Activated T-cell treated with anti-CD3 and anti-CD28 coated beads for 4 hours (primary cell): Measurements from ENCODE around the gene SLC16A2.
"Not testable (repeated sequence)": the region's sequence is repeated elsewhere in the genome, so short reads cannot be mapped to it uniquely, and the experiment has no call there.

Experiments used
- DNase-seq: peaks from one replicate; pipeline ENCODE4 v3.0.0-alpha.2; 2020

Gene SLC16A2

DNA sequence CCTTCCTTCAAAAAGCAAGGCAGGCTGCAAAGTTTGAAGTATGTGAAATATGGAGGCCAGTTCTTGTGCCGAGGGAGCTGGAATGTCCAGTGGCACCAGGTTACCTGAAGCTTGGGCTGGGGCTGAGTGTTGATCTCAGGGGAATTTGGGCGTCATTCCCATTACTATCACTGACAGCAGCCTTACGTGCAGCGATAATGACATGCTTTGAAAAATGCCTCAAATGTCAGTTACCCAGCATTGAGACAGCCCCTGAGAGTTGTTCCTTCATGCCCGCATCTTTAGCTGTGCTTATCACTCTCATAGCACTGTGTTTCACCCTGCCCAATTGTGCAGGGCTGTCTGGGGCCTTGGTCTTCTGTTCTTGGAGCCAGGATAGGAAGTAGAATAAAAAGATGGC, 27.4 kb downstream of the SLC16A2 start:
- no peak for DNase-seq

GRCh38 chrX:74449322-74449936, 28.1 kb downstream of the SLC16A2 start:
- no peak for DNase-seq

DNA sequence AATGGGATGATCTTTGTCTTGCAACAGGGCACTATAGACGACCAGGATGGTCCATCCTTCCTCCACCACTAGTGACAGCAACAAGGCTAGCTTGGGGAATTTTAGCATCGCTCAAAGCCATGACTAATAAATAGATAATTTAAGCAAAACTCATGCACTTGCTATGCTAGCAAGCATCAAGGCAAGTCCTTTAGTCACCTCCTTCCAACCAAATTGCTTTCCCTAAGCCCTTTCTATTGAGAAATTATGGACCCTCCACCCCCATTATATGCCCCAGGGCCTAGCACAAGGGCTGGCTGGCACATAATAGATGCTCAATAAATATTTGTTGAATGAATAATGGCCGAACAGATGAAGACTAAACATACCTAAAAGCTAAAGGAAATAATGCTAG, 28.6 kb downstream of the SLC16A2 start:
- no peak for DNase-seq

- no peak for DNase-seq
Observed at GRCh38 chrX:74450803-74451449, 29.6 kb downstream of the SLC16A2 start.

DNA sequence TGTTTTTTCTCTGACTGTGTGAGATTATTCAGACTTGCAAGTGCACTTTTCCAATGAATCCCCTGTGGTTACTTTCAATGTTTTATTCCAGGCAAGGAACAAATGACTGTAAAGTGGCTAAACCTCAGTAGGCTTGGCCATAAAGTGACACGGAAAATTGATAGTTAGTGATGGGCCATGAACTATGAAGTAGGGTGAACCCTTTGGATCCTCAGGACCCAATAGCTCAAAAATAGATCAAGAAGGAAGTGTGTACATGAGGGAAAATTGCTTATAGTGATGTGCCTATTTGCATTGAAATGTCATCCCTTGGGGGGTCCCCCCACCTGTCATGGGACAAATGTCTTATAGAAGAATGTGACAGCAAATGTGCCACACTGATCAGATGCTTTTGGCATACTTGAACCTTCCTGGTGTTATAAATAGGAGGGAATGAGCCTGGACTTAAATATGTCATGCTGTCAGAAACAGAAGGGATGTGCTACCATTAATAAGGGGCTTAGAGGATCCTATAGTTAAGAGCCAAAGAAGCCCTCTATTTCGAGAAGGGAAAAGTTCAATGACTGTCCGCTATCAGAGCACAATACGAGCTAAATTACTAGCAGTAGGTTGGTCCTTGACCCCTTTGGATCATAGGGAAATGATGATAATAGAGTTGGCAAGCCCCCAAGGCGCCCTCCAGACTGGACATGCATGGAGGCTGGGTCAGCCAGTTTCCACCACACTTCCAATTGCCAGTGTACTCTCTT, 30.3 kb downstream of the SLC16A2 start:
- DNase-seq, result no peak

DNA sequence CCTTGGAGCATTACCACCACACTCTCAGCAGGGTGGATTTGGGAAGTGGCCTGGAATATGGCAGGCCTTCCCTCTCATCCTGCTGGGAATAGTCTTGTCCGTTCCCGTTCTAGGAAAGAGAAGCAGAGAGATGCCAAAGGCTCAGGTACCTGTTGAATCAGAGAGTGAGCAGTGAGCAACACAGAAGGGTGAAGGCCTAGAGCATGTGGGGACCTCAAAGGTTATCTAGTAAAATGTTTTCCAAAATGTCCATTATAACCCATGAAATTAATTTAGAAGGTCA, 30.8 kb downstream of the SLC16A2 start:
- DNase-seq, result no peak

GRCh38 chrX:74453178-74453577, 31.9 kb downstream of the SLC16A2 start:
- no peak for DNase-seq

DNA sequence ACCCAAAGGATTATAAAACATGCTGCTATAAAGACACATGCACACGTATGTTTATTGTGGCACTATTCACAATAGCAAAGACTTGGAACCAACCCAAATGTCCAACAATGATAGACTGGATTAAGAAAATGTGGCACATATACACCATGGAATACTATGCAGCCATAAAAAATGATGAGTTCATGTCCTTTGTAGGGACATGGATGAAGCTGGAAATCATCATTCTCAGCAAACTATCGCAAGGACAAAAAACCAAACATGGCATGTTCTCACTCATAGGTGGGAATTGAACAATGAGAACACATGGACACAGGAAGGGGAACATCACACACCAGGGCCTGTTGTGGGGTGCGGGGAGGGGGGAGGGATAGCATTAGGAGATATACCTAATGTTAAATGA, 32.9 kb downstream of the SLC16A2 start:
- DNase-seq, result not testable (repeated sequence)

DNA sequence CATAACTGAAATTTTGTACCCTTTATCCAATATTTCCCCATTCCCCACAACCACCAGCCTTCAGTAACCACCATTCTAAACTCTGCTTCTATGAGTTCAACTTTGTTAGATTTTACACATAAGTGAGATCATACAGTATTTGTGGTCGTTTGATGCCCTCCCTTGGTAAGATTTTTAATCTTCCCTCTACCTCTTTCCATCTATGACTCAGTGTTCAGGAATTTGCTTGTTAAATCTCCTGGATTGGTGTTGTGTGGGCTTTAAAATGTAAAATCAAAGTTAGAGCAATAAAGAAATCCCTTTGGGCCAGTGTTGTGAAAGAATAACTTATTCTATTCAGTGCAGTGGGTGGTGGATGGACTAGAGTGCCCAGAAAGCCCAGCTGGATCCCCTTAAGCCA, 37.4 kb downstream of the SLC16A2 start:
- no peak for DNase-seq

DNA sequence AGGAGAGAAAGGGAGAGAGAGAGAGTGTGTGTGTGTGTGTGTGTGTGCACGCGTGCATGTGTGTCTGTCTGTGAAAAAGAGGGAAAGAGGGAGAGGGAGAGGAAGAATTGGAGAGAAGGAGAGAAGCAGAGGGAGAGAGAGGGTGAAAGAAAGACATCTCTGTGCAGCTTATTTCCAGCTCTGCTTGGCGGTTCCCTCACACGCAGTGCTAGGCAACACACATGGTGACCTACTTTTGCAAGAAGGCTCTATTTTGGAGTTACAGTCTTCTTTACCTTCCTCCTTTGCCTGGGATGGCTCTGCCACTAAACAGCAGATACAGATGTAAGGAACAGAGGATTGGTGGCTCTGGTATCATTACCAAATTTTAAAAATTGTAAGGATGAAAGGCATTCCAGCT, 40.1 kb downstream of the SLC16A2 start:
- DNase-seq, result no peak

GRCh38 chrX:74464722-74465121, 43.4 kb downstream of the SLC16A2 start:
- no peak for DNase-seq

GRCh38 chrX:74465424-74465823, 44.1 kb downstream of the SLC16A2 start:
- no peak for DNase-seq

- no peak for DNase-seq
Observed at GRCh38 chrX:74467656-74468055, 46.4 kb downstream of the SLC16A2 start.

DNA sequence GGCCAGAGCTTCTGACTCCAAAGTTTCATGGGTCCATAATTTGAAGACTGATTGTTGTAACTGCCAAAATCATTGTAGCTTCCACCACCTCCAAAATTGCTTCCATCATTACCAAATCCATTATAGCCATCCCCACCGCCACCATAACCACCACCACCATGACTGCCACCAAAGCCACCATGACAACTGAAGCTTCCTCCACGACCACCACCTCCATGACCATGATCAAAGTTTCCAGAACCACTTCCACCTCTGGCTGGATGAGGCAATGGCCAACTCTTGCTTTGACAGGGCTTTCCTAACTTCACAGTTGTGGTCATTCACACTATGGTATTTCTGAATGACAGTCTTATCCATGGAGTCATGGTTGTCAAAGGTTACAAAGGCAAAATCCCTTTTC, 51.8 kb downstream of the SLC16A2 start:
- not testable (repeated sequence) for DNase-seq

GRCh38 chrX:74490247-74490646, 69.0 kb downstream of the SLC16A2 start:
- DNase-seq, result no peak

DNA sequence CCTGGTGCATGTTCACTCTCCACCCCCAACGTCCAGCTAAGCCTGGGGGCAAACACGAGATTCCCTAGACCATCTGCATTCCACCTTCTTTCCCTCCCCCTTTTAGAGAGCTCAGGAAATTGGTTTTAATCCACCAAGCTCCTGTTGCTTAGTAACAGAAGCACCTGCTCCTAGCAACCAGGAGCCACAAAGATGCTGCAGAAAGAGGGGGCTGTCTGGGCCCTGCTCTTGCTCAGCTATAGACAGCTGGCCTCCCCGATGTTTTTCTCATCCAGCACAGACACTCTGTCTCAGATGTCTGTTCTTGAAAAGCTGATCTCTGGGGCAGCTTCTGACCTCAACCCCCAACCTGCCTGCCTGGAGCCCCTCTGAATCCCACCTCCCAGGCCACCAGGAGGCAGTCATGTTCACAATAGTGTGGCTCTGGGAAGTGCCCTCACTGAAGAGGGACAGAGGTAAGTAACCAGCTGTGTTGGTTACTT, 71.5 kb downstream of the SLC16A2 start:
- DNase-seq, result peak; percentile 1

- DNase-seq, result no peak
Observed at GRCh38 chrX:74493806-74494205, 72.5 kb downstream of the SLC16A2 start.

DNA sequence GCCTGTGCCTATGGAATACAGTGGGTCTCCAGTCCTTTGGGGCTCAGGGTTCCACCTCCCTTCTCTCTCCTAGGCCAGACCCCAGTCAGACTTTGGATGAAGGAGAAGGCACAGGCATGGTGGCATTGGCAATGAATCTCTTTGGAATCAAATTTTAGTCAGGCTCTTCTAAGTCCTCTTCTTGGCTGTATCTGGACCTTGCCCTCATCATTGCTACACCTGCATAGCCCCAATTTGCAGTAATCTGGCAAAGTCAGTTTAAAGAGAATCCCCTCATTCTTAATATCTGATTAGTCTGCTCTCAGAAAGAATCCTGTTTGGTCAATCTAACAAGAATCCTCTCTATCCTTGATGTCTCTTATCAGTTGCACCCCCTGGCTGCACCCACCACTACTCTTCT, 77.6 kb downstream of the SLC16A2 start:
- no peak for DNase-seq

DNA sequence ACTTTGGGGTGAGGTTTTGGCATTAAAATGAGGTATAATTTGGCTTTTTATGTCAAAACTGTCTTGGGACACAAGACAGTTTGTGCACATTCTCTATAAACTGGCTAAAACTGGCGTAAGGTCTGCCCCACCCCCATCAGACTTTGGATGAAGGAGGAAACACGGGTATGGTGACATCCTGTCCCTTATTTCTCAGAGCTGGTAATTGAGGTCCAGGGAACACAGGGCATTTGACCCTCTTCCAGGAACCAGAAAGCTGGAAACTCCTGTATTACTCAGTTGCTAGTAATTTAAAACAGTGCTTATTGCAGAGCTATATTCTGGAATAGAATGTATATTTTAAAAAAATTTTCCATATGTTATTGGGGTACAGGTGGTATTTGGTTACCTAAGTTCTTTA, 78.8 kb downstream of the SLC16A2 start:
- no peak for DNase-seq

- no peak for DNase-seq
Observed at GRCh38 chrX:74500555-74500954, 79.3 kb downstream of the SLC16A2 start.

DNA sequence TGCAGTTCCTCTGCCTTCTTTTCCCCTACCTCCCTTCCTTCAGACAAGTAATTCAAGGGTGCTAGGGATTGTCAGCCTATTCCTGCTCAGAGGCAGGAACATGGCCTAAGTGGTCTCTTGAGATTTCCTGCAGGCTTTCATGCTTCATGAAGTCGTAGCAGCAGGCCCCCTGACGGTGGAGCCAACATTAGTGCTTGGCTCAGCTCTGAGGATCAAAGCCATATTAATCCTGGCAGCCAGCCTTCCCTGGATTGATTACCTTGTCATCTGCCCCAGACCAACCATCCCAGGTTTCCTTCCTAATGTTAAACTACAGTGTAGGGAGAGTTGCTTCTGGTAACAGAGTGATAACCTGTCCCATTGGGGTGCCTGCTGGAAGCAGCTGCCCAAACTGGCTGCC, 84.1 kb downstream of the SLC16A2 start:
- DNase-seq, result no peak

GRCh38 chrX:74506317-74507115, 85.2 kb downstream of the SLC16A2 start:
- DNase-seq, result no peak

GRCh38 chrX:74507191-74507590, 85.9 kb downstream of the SLC16A2 start:
- no peak for DNase-seq

DNA sequence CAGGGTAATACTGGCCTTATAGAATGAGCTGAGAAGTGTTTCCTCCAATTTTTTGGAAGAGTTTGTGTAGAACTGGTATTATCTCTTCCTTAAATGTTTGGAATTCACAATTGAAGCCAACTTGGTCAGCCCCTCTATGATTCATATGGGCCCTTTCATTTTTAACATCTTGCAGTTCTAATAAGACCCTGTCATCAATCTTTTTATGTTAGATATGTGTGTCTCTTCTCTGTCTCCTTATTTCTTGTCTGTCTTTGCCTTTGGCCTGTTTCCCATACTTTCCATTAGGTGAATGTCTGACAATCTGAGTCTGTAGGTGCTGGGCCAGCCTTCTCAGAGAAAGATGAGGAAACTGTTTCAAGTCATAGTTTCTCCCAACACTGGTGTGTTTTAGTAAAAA, 88.7 kb downstream of the SLC16A2 start:
- DNase-seq, result no peak
